Endothelial cell of umbilical vein (primary cell): ENCODE results near the gene BCO1. TPM values are rescaled to one million over a fixed set of nuclear protein-coding genes. Genes with fewer than 3 reads are reported as not detected.

Experiments
- BruUV-seq: library from RNA; stranded (reverse); fragments of 400-500 nt; replicated peaks from 2 replicates; lab custom pipeline; 2021; lab: Mats Ljungman, UMichigan
- CTCF ChIA-PET: fragments of 300-600, 350-600 bp; sonication (Branson Sonifier 250); formaldehyde crosslinking; loops from one replicate; lab custom pipeline; 2021; ENCODE audit warnings: antibody characterized with exemption, inconsistent platforms; lab: Charles Lee
- POLR2A ChIA-PET: fragments of 300-600, 350-600 bp; sonication (Branson Sonifier 250); formaldehyde crosslinking; loops from one replicate; lab custom pipeline; 2021; ENCODE audit warnings: antibody characterized with exemption, inconsistent platforms; lab: Charles Lee
- DNase-seq: peaks from one replicate; pipeline ENCODE4 v3.0.0-alpha.2; 2011; ENCODE audit warnings: low read depth, low spot score
- FAIRE-seq: peaks from 2 replicates; lab custom pipeline; 2011; peaks lifted over from hg19 to GRCh38; lab: Jason Lieb, UNC
- H2AFZ ChIP-seq: 2 replicates; pipeline ENCODE4 v1.6.0; 2012; ENCODE audit warnings: low read depth, low read length, control low read depth, inconsistent platforms
- H3K27ac ChIP-seq: 2 replicates; pipeline ENCODE4 v1.5.1; 2011; ENCODE audit warnings: low read depth, mild to moderate bottlenecking, control low read depth, low read length, moderate library complexity; ENCODE audit not compliant: insufficient read depth
- H3K27me3 ChIP-seq, 2 experiments: 2 replicates each; pipeline versions ENCODE4 v1.6.0 to v1.6.1; 2011; ENCODE audit warnings: low read length in 2 of 2, mixed read lengths in 1 of 2; ENCODE audit not compliant: control insufficient read depth in 2 of 2, insufficient read depth in 2 of 2
- H3K36me3 ChIP-seq, 2 experiments: 2 replicates in 1 of 2; 3 replicates in 1 of 2; pipeline ENCODE4 v1.5.1; 2011; ENCODE audit warnings: low read length in 2 of 2, mild to moderate bottlenecking in 1 of 2, moderate library complexity in 1 of 2; ENCODE audit not compliant: control insufficient read depth in 2 of 2, insufficient read depth in 2 of 2; ENCODE audit errors: extremely low read depth in 1 of 2
- H3K4me1 ChIP-seq: 3 replicates; pipeline ENCODE4 v1.5.1; 2011; ENCODE audit warnings: mild to moderate bottlenecking, low read length; ENCODE audit not compliant: control insufficient read depth, insufficient read depth; ENCODE audit errors: extremely low read depth
- H3K4me2 ChIP-seq: 2 replicates; pipeline ENCODE4 v1.6.1; 2011; ENCODE audit warnings: low read length, control low read depth, mixed read lengths; ENCODE audit not compliant: insufficient read depth
- H3K4me3 ChIP-seq, 3 experiments: fragments of 200-600 bp in 1 of 3; sonication (generic), shearing (Covaris generic) in 1 of 3; replicated peaks in 1 of 3; 2 replicates each; pipeline ENCODE4 v1.5.1; 2011 to 2016; ENCODE audit warnings: control low read depth in 3 of 3, low read length in 3 of 3, mild to moderate bottlenecking in 2 of 3, inconsistent platforms in 1 of 3, low read depth in 1 of 3, moderate library complexity in 1 of 3; ENCODE audit not compliant: insufficient read depth in 1 of 3
- H3K79me2 ChIP-seq: 2 replicates; pipeline ENCODE4 v1.6.0; 2012; ENCODE audit warnings: low read length, inconsistent platforms; ENCODE audit not compliant: control insufficient read depth, insufficient read depth
- H3K9ac ChIP-seq: replicated peaks from 2 replicates; pipeline ENCODE3; 2011; ENCODE audit warnings: low read length, control low read depth; ENCODE audit not compliant: insufficient read depth; ENCODE audit errors: extremely low read depth
- H3K9me1 ChIP-seq: replicated peaks from 3 replicates; pipeline ENCODE4 v1.6.0; 2011; ENCODE audit warnings: mild to moderate bottlenecking, low read length; ENCODE audit not compliant: control insufficient read depth, insufficient read depth; ENCODE audit errors: extremely low read depth
- H3K9me3 ChIP-seq: replicated peaks from 2 replicates; pipeline ENCODE4 v1.5.1; 2012; ENCODE audit warnings: low read length, inconsistent platforms; ENCODE audit not compliant: control insufficient read depth, insufficient read depth
- H4K20me1 ChIP-seq: replicated peaks from 2 replicates; pipeline ENCODE3; 2011; ENCODE audit warnings: mild to moderate bottlenecking, low read length; ENCODE audit not compliant: control insufficient read depth, insufficient read depth; ENCODE audit errors: extremely low read depth
- CTCF ChIP-seq, 2 donors: IDR thresholded peaks; 1 replicate in 1 of 2; 2 replicates in 1 of 2; pipeline ENCODE4 v1.5.1; 2011; ENCODE audit warnings: low read length in 2 of 2, mild to moderate bottlenecking in 2 of 2, moderate library complexity in 2 of 2, control low read depth in 1 of 2, inconsistent platforms in 1 of 2, low read depth in 1 of 2; ENCODE audit not compliant: insufficient read depth in 1 of 2; ENCODE audit errors: extremely low read depth in 1 of 2
- EZH2 ChIP-seq: IDR thresholded peaks from 2 replicates; pipeline ENCODE4 v1.6.1; 2012; ENCODE audit warnings: borderline replicate concordance, low read depth, mild to moderate bottlenecking, moderate library complexity, low read length, inconsistent platforms; ENCODE audit not compliant: severe bottlenecking
- FOS ChIP-seq: IDR thresholded peaks from 2 replicates; pipeline ENCODE4 v1.6.1; 2011; ENCODE audit warnings: mild to moderate bottlenecking, low read length, moderate library complexity, borderline replicate concordance; ENCODE audit not compliant: insufficient read depth
- GATA2 ChIP-seq: IDR thresholded peaks from 2 replicates; pipeline ENCODE4 v1.7.0; 2011; ENCODE audit warnings: low read depth, mild to moderate bottlenecking, moderate library complexity, mixed read lengths, low read length; ENCODE audit not compliant: insufficient read length, insufficient read depth
- JUN ChIP-seq: IDR thresholded peaks from 2 replicates; pipeline ENCODE4 v1.6.1; 2011; ENCODE audit warnings: borderline replicate concordance, low read depth; ENCODE audit not compliant: insufficient read length, insufficient read depth
- MAX ChIP-seq: IDR thresholded peaks from 2 replicates; pipeline ENCODE4 v1.6.1; 2011; ENCODE audit not compliant: insufficient read depth, insufficient read length
- MYC ChIP-seq: IDR thresholded peaks from one replicate; pipeline ENCODE4 v1.6.1; 2011; ENCODE audit warnings: mild to moderate bottlenecking, low read depth, low read length
- POLR2A ChIP-seq: IDR thresholded peaks from 2 replicates; pipeline ENCODE4 v1.6.1; 2012; ENCODE audit warnings: low read depth, mild to moderate bottlenecking, control low read depth, low read length
- POLR2AphosphoS5 ChIP-seq: IDR thresholded peaks from 2 replicates; pipeline ENCODE4 v1.6.1; 2012; ENCODE audit warnings: low read depth, mild to moderate bottlenecking, control low read depth, low read length, moderate library complexity; ENCODE audit not compliant: insufficient read depth
- dilution Hi-C: fragments of 300-500 bp; cut with MboI; formaldehyde crosslinking; loops from one replicate; pipeline ENCODE4 v1.15.0; 2019; ENCODE audit warnings: low sequenced_read_pairs; ENCODE audit not compliant: extremely low pct_ligation_motif_present
- intact Hi-C: fragments of 100-400 bp; cut with micrococcal nuclease; formaldehyde crosslinking; loops from one replicate; pipeline ENCODE4 v1.10.0; 2022
- polyA plus RNA-seq, 4 experiments: library from polyadenylated mRNA; depleted of rRNA in 3 of 4; stranded (reverse) in 3 of 4; unstranded in 1 of 4; fragments of >200 nt; gene quantifications; 2 replicates each; pipeline versions ENCODE4 v1.2.1 to v1.2.3, GENCODE V29; 2011 to 2012; ENCODE audit warnings: missing spikeins in 1 of 4
- total RNA-seq: library from RNA; stranded (reverse); gene quantifications from 2 replicates; pipeline ENCODE4 v1.2.3, GENCODE V29; 2021

Gene BCO1
- total and polyA plus RNA-seq, 2 donors (not counting 3 experiments of a cell fraction or from before 2014, with no cell fraction given), result not detected

DNA sequence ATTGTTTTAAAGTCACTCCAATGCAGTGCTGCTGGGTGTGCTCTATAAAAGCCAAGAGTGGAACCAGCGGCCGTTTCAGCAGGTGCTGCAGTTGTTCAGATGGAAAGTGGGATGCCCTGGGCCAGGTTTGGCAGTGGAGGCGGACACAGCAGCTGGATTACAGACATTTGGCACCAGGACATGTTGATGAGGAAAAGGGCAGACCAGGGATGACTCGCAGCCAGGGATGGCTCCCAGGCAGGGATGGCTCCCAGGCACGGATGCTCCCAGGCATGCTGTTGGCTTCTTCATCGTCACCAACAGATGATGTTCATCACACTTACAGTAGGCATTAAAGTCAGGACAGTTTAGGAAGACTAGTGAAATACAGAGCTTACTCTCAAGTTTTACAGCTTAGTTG, 86.3 kb downstream of the BCO1 start:
- no peak for DNase-seq
- H3K36me3 ChIP-seq, result no peaks in the 10 kb centered on the region
- no peaks in the 10 kb centered on the region for H3K27me3 ChIP-seq
- FAIRE-seq, result no peak
- peaks cover 53% of the 10 kb centered on the region for H3K79me2 ChIP-seq
- TF ChIP-seq CTCF (IDR thresholded peaks at IDR 0.05; ENCODE audit: extremely low read depth in 1 of 2, insufficient read depth in 1 of 2, low read depth in 1 of 2, low read length in 2 of 2), result no peak
- no peak for TF ChIP-seq POLR2A
- TF ChIP-seq MYC, result no peak
- no peak for TF ChIP-seq MAX
- no peak for TF ChIP-seq POLR2AphosphoS5
- no peak for TF ChIP-seq JUN
- no peak for TF ChIP-seq GATA2
- TF ChIP-seq FOS, result no peak
- TF ChIP-seq EZH2, result no peak
- no peaks in the 10 kb centered on the region for H3K9me3 ChIP-seq
- no peak overlapping the region for H2AFZ ChIP-seq
- H3K4me2 ChIP-seq, result no peak overlapping the region
- POLR2A ChIA-PET, result no interaction called here
- no peak overlapping the region for H3K4me3 ChIP-seq
- no peaks in the 10 kb centered on the region for H3K9me1 ChIP-seq
- H3K9ac ChIP-seq, result no peak overlapping the region
- no peak overlapping the region for H3K27ac ChIP-seq
- intact Hi-C loops (no loop called here), dilution Hi-C loops (no loop called here)
- peaks cover 17% of the 10 kb centered on the region for H4K20me1 ChIP-seq
- no peaks in the 10 kb centered on the region for H3K4me1 ChIP-seq
- CTCF ChIA-PET, result interaction anchor here (0.5 kb wide), 1 partner anchor 87 kb away, joined by 3 read pairs; no protein-coding TSS in a partner anchor
- BruUV-seq, result no TSS peak
